ENCODE results near the gene SCYGR2.

SCYGR2 gene

DNA sequence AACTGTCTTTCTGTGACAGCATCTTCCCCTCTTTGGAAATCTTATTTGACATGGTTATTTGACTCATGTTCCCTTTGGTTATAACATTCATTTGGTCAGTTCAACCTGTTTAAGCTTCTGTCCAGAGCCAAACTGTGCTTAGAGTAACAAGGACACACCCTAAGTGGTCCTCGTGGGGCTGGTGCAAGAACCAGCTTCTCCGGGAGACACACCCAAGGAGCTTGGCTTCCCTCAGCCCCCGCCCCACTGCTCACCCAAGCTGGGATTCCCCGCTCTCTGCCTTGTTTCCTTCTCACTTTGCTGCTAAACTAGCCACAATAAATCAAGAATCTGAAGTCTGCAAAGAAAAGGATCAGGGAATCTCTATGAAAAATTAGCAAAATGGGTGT is 14.6 kb downstream of the SCYGR2 start:
- DNase-seq = no peak

DNA sequence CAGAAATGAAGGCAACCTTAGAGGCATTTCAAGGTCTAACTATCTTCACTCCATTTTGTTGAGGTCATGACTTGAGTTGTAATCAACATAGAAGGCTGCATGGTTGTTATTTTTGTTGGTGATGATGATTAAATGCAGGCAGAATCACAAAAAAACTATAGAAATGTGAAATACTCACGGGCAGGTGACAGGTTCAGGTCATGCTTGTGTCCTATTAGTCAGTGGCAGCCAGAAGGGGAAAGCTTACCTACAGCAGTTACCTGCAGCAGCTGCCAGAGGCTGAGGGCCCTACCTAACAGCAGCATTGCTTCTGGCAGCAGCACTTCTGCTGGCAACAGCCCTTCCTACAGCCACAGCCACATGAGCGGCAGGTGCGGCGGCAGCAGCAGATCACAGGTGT is 15.6 kb downstream of the SCYGR2 start:
- DNase-seq = no peak

DNA sequence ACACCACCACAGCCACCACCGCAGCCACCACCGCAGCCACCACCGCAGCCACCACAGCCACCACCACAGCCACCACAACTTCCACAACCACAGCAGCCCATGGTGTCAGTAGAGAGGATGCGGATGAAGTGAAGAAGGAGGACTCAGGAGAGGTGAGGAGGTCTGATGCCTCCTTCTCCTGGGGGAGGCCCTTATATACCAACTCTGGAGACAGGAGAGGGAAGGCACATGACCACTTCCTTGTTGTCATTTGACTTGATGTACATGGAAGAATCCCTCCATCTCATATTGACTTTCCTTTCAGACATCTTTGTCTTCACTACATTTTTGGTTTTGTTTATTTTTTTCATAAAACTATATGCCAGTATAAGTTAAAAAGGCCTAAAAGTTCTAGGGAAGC is 16.0 kb downstream of the SCYGR2 start, which contains the start of gene SCYGR3:
TSS of gene SCYGR3 (minus strand) at position 101 of the 400 bp plus-strand sequence. CDS start at position 101, 0 bp downstream.
- no peak for DNase-seq

DNA sequence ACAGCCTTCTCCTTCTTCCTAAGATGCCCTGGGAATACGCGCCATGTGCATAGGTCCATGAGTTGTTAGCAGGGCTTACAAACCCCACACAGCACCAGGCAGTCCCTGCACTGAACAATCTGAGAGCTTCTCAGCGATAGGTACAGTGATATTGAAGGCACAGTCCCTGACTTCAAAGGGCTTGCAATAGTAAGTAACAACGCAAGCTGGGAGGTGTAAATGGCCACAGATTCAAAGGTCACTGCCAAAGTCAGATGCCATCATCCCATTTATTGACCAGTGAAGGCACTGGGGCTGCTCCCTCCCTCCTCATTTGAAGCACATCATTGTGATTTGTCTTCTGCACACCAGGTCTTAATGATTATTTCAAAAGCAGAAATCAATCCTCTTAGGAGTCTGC is 16.5 kb downstream of the SCYGR2 start:
- DNase-seq = no peak

DNA sequence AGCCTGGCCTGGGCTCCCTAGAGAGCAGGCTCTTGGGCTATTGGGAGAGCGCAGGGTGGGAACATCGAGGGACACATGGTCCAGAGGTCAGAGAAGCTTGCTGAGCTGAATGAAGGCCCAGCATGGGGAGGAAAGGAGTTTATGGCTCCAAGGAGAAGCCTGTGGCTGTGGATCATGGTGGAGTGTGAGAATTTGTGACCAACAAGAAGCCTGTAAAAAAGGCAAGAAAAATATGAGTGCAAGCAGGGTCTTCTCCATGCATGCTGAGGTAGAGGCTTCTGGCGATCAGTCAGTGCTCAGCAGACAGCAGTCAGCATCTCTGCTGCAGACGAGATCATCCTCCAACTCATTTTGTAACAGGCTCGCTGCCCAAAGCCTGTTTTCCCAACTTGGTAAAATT is 17.2 kb downstream of the SCYGR2 start:
- DNase-seq = no peak

DNA sequence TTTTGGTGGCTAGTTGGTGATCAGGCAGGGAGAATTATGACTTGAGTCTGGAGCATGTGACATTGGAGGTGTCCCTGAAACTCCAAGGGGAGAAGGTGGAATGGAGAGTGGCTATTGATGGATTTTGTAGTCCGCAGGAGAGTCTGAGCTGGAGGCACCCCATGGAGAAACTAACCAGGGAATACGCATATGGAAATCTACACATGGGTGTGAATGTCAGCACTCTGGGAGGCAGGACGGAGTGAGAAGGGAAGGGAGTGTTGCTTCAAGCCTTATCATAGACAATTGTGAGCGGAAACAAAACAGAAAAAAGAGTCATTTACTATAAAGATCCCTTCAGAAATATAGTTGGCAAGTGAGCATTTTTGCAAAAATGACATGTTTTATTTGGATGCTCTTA is 17.9 kb downstream of the SCYGR2 start:
- DNase-seq = no peak

DNA sequence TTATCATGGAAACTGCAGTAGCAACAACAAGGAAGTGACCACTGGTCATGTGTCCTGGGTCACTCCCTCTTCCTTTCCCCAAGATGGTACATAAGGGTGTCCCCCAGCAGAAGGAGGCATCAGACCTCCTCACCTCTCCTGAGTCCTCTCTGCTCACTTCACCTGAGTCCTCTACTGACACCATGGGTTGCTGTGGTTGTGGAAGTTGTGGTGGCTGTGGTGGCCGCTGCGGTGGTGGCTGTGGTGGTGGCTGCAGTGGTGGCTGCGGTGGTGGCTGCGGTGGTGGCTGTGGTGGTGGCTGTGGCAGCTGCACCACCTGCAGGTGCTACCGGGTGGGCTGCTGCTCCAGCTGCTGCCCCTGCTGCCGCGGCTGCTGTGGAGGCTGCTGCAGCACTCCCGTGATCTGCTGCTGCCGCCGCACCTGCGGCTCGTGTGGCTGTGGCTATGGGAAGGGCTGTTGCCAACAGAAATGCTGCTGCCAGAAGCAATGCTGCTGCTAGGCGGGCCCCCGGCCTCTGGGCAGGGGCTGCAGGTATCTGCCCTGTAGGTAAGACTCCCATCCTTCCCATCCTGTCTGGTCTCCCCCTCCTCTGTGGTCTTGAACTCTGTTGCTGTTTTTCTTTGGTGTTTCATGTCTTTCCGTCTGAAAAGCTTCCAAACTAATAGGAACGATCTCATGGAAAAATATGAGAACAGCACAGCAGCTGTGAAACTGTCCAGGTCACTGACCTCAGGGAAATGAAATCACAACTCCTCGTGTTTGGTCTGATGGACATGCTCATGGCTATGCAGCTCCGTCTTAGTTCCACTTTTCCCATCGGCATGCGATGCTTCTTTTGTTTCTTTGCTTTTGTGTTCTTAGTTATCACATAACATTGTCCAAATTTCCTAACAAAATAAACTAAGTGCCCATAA is 18.9 kb downstream of the SCYGR2 start, which contains the start of gene SCYGR4:
TSS of gene SCYGR4 (plus strand) at position 183 of the 915 bp plus-strand sequence. CDS start at position 183, 0 bp downstream.
- DNase-seq = no peak

DNA sequence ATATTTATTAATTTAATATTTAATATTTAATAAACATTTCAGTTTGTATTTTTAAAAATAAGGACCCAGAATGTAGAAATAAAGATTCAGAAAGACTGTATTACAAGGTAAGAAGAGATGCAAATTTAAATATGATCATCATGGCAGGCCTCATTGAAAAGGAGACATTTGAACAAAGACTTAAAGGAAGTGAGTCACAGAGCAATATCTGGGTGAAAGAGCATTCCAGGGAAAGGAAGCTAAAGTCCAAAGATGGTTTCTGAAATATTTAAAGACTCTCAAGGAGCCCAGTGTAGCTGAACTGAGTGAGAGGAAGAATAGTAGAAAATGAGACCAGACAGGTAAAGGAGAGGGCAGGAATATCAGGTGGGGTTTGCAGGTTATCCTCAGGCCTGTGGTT is 24.5 kb downstream of the SCYGR2 start:
- DNase-seq = no peak

DNA sequence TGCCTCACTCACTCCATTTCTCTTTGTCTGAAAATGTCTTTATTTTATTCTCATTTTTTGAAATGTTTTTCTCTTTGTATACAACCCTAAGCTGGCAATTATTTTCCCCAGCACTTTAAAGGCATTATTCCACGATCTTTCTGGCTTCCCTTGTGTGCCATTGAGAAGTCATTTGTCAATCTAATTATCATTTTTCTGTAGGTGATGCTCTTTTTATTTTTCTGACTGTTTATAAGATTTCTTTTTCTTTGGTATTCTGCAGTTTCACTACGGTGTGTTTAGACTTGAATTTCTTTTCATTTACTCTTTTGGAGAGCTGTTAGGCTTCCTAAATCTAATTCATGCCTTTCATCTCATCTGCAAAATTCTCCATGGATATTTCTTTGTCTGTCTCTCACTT is 26.7 kb downstream of the SCYGR2 start:
- DNase-seq = no peak

DNA sequence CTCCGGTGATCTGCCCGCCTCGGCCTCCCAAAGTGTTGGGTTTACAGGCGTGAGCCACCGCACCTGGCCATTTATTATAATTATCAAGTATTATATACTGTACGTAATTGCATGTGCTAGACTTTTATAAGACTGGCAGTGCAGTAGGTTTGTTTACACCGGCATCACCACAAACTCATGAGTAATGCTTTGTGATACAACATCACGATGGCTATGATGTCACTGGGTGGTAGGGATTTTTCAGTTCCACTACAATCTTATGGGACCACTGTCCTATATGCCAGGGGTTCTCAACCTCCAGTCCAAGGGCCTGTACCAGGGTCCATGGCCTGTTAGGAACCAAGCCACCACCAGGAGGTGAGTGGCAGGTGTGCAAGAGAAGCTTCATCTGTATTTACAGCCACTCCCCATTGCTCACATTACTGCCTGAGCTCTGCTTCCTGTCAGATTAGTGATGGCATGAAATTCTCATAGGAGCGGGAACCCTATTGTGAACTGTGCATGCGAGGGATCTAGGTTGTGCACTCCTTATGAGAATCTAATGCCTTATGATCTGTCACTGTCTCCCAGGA is 28.0 kb downstream of the SCYGR2 start:
- no peak for DNase-seq

DNA sequence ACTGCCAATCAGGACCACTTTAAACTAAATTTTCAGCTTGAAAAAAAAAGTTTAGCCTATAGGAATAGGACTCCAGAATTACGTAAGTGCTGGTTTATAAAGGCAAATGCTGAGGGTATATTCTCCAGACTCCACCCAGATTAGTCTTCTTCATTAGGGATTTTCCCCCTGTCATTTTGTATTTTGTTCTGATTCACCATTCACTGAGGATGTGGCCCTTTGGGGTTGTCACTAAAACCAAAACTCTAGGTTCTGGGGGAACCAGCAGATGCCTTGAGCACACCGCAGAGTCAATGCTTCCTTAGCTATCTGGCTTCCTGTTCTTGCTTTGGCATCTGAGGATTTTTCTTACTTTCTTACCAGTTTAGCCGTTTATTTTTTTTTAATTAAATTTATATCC is 29.1 kb downstream of the SCYGR2 start:
- no peak for DNase-seq

DNA sequence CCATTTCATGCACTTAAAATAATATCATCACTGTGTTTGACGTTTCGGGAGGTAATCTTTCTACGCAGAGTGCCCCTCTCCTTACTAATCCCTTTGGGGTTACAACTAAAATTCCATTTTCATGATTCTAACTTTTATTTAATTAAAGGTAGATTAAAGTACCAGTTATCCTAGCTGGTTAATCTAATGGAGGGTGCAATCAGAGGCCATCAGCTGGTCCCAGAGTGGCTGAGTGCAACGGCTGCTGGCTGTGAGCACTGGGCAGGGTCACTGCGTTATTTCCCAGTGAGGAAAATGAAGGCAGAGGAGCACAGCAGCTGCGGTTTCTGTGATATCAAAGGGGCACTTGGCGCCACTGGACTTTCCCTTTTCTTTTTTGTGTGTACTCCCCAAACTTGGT is 30.7 kb downstream of the SCYGR2 start:
- no peak for DNase-seq

DNA sequence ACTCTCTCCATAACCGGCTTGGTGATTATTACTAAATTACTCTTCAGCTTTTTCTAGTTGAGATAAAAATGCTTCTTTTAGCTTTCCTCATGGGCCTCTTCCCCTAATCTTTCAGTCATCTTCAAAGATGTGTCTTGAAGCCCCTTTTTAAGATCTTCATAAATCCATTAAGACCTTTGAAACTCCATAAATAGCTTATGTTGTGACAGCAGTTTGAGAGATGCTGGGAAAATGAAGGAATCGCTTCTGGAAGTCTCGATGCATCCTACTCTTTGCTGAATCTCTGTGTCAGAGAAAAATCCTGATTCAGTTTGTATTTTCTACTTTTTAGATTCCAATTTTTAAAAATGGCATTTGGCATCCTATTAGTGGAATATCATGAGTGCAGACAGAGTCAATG is 31.6 kb downstream of the SCYGR2 start:
- no peak for DNase-seq

DNA sequence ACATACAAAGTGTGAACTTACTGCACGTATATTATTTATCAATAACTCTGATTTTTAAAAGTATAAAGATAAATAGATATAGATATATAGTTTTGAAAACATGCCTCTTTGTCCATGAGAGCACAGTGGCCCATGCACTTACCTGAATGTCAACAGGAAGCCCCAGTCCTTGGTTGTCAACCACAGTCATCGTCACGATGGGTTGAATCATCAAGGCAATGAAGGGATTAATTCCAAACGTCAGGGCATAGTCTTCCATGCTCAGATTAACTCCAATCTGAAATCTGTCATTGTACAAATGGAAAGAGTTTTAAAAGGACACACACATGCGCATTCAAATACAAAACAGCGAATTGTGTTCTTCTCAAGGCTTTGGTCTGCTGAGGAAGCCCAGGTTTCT is 34.1 kb downstream of the SCYGR2 start:
- DNase-seq = no peak

DNA sequence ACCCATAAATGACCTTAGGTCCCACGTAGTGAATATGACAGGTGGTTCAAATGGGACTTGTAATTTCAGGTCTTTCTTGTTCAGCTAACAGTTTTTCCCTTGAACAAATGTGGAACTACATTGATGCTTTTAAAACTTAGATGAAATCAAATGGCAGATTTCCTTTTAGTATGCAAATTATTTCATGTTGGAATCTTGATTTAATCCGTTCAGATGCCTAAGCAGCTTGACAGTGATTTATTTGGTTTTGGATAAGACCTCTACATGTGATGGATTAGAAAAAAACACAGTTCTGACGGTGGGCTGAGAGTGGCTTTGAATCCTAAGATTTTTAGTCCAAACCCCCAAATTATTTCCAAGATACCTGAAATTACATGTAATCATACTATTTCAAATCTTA is 35.5 kb downstream of the SCYGR2 start:
- no peak for DNase-seq

DNA sequence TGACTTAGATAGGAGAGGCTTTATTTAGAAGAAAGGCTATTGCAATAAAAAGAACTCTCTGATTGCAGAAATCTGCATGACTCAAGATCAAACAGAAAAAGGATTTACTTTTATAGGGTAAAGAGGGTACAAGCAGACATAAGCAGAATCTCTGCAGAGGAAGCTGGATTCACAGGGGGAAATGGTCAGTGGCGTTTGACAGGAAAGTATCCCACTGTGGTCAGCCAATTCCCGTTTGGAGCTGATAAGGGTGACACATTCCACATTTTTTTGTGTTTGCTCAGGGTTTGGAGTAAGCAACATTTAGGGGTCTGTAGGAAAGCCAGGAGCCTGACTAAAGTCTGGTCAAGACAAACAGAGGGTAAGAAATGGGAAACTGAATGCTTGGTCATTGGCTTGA is 44.0 kb downstream of the SCYGR2 start:
- no peak for DNase-seq

DNA sequence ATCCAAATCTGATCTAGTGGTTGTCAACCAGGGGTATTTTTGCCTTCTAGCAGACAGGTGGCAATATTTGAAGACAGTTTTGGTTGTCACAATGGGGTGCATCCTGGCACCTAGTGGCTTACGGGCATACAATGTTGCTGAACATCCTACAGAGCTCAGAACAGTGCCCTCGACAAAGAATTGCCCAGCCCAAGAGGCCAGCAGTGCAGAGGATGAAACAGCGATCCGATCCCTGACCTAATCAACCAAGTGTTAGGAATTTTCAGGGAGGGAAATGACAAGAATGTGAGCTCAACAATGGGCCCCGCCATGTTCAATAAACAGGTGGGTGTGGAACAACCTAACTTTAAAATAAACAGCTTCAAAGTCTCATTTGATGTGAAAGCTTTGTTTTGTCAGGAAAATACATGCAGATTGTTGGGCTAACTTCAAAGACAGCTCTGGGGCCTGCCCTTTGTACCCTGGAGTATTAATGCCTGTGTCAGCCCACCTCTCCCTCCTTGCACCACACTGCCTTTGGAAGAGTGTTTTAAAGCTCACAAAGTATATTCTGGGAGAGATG is 45.4 kb downstream of the SCYGR2 start:
- no peak for DNase-seq
